A673 (cell line): ENCODE results near the gene CYP24A1. TPM values are rescaled to one million over a fixed set of nuclear protein-coding genes. Genes with fewer than 3 reads are reported as not detected.
A peak's percentile ranks its signal among the peaks of the same experiment; 100 is the strongest.

Source experiments
- BruUV-seq: library from RNA; stranded (reverse); fragments of 400-500 nt; replicated peaks from 2 replicates; lab custom pipeline; 2021; lab: Mats Ljungman, UMichigan
- CTCF ChIA-PET: fragments of 300-600 bp; sonication (Branson Sonifier 250); formaldehyde crosslinking; loops from one replicate; lab custom pipeline; 2022; ENCODE audit warnings: antibody characterized with exemption; lab: Charles Lee
- POLR2A ChIA-PET: fragments of 300-600 bp; sonication (Branson Sonifier 250); formaldehyde crosslinking; loops from one replicate; lab custom pipeline; 2022; ENCODE audit warnings: antibody characterized with exemption; ENCODE audit not compliant: low non-redundant PET; lab: Charles Lee
- DNase-seq: peaks from one replicate; pipeline ENCODE4 v3.0.0-alpha.2; 2015; ENCODE audit warnings: low spot score
- H3K27ac ChIP-seq: fragments of 200-600 bp; sonication (generic); 2 replicates; pipeline ENCODE4 v1.5.1; 2016; ENCODE audit warnings: mixed run types, low read depth, mild to moderate bottlenecking, mixed read lengths, antibody characterized with exemption, low read length; ENCODE audit not compliant: poor library complexity, severe bottlenecking
- H3K27me3 ChIP-seq: fragments of 200-600 bp; sonication (generic); replicated peaks from 2 replicates; pipeline ENCODE4 v1.6.1; 2017; ENCODE audit warnings: mixed run types, low read depth, mild to moderate bottlenecking, mixed read lengths, antibody characterized with exemption, low read length; ENCODE audit not compliant: insufficient read depth, poor library complexity
- H3K36me3 ChIP-seq: fragments of 200-600 bp; sonication (generic); 2 replicates; pipeline ENCODE4 v1.6.1; 2016; ENCODE audit warnings: mixed run types, mild to moderate bottlenecking, mixed read lengths, antibody characterized with exemption, low read length; ENCODE audit not compliant: insufficient read depth, poor library complexity, severe bottlenecking
- H3K4me1 ChIP-seq: fragments of 200-600 bp; sonication (generic); 2 replicates; pipeline ENCODE4 v1.6.1; 2017; ENCODE audit warnings: mixed run types, mild to moderate bottlenecking, mixed read lengths, antibody characterized with exemption, low read length; ENCODE audit not compliant: insufficient read depth, poor library complexity, severe bottlenecking
- H3K4me3 ChIP-seq: fragments of 200-600 bp; sonication (generic); 2 replicates; pipeline ENCODE4 v1.5.1; 2016; ENCODE audit warnings: low read depth, mixed run types, mild to moderate bottlenecking, mixed read lengths, low read length; ENCODE audit not compliant: poor library complexity, severe bottlenecking
- H3K9me3 ChIP-seq: fragments of 200-600 bp; sonication (generic); 2 replicates; pipeline ENCODE4 v1.6.1; 2016; ENCODE audit warnings: mixed run types, low read depth, mild to moderate bottlenecking, mixed read lengths, antibody characterized with exemption, low read length; ENCODE audit not compliant: poor library complexity, severe bottlenecking
- CTCF ChIP-seq: fragments of 300-800, 200-600 bp; sonication (generic); conservative IDR thresholded peaks from 2 replicates; pipeline ENCODE4 v1.5.1; 2017; ENCODE audit warnings: low read depth, mild to moderate bottlenecking, antibody characterized with exemption, low read length, moderate library complexity, mixed read lengths
- EZH2 ChIP-seq: fragments of 200-600 bp; sonication (generic); IDR thresholded peaks from 2 replicates; pipeline ENCODE4 v1.6.1; 2017; ENCODE audit warnings: borderline replicate concordance, low read depth, mild to moderate bottlenecking, mixed read lengths, antibody characterized with exemption, low read length; ENCODE audit not compliant: poor library complexity, severe bottlenecking
- intact Hi-C: fragments of 100-400 bp; cut with micrococcal nuclease; formaldehyde crosslinking; loops from one replicate; pipeline ENCODE4 v1.10.0; 2022; ENCODE audit not compliant: unreplicated experiment
- total RNA-seq: library from RNA; stranded (reverse); gene quantifications from 2 replicates; pipeline ENCODE4 v1.2.3, GENCODE V29; 2021

CYP24A1 gene
- total RNA-seq, 1 experiment from 2014 or later: 0.56 TPM

GRCh38 chr20:54134445-54135220 lies 39.2 kb downstream of the CYP24A1 start:
- Histone ChIP-seq H3K27ac (no peak overlapping the region), H3K4me3 (no peak overlapping the region), H3K27me3 (no peaks in the 10 kb centered on the region), H3K9me3 (no peaks in the 10 kb centered on the region), H3K4me1 (peaks cover 14% of the 10 kb centered on the region), H3K36me3 (no peaks in the 10 kb centered on the region)
- DNase-seq: no peak
- CTCF ChIA-PET: no interaction called here
- POLR2A ChIA-PET: interaction anchor here (0.7 kb wide), 1 partner anchor 868 kb away, joined by 3 read pairs; no protein-coding TSS in a partner anchor
- intact Hi-C loops: no loop called here
- no peak for TF ChIP-seq EZH2
- no peak for TF ChIP-seq CTCF
- no TSS peak for BruUV-seq

GRCh38 chr20:54133434-54134427 lies 40.1 kb downstream of the CYP24A1 start:
- Histone ChIP-seq H3K27me3 (no peaks in the 10 kb centered on the region), H3K36me3 (no peaks in the 10 kb centered on the region), H3K4me3 (no peak overlapping the region), H3K4me1 (peaks cover 14% of the 10 kb centered on the region), H3K9me3 (no peaks in the 10 kb centered on the region), H3K27ac (no peak overlapping the region)
- no peak for DNase-seq
- POLR2A ChIA-PET: interaction anchor here (0.7 kb wide), 1 partner anchor 867 kb away, joined by 3 read pairs; no protein-coding TSS in a partner anchor
- BruUV-seq: no TSS peak
- CTCF ChIA-PET: interaction anchor here (0.5 kb wide), 1 partner anchor 1866 kb away, joined by 5 read pairs; no protein-coding TSS in a partner anchor
- no peak for TF ChIP-seq CTCF
- intact Hi-C loops: no loop called here

- ChIA-PET POLR2A (no interaction called here), CTCF (interaction anchor here (0.5 kb wide), 1 partner anchor 1865 kb away, joined by 5 read pairs; no protein-coding TSS in a partner anchor)
- no peak overlapping the region for H3K4me3 ChIP-seq
- no peaks in the 10 kb centered on the region for H3K27me3 ChIP-seq
- DNase-seq: peak; percentile 78
- peaks cover 14% of the 10 kb centered on the region for H3K4me1 ChIP-seq
- no TSS peak for BruUV-seq
- no peaks in the 10 kb centered on the region for H3K36me3 ChIP-seq
- no peaks in the 10 kb centered on the region for H3K9me3 ChIP-seq
- TF ChIP-seq EZH2 (no peak), CTCF (no peak)
- H3K27ac ChIP-seq: no peak overlapping the region
- intact Hi-C loops: no loop called here
Measured at GRCh38 chr20:54132612-54133433, 41.0 kb downstream of the CYP24A1 start.
